KMS-11 (cell line): ENCODE data around the gene ZSWIM4.

Source experiments
- H2AFZ ChIP-seq: fragments of 200-600 bp; sonication (generic); 2 replicates; pipeline ENCODE4 v1.6.1; 2016; ENCODE audit warnings: antibody characterized with exemption, mixed run types, low read depth
- H3K27ac ChIP-seq: fragments of 200-600 bp; sonication (generic); 2 replicates; pipeline ENCODE4 v1.6.1; 2016; ENCODE audit warnings: mild to moderate bottlenecking, mixed run types
- H3K27me3 ChIP-seq: fragments of 200-600 bp; sonication (generic); 2 replicates; pipeline ENCODE4 v1.6.1; 2017; ENCODE audit warnings: mild to moderate bottlenecking, low read depth, mixed run types, moderate library complexity; ENCODE audit not compliant: insufficient read depth
- H3K36me3 ChIP-seq: fragments of 200-600 bp; sonication (generic); 2 replicates; pipeline ENCODE4 v1.6.1; 2017; ENCODE audit warnings: mild to moderate bottlenecking, mixed run types; ENCODE audit not compliant: insufficient read depth
- H3K4me1 ChIP-seq: fragments of 200-600 bp; sonication (generic); 2 replicates; pipeline ENCODE4 v1.6.1; 2016; ENCODE audit warnings: mild to moderate bottlenecking, low read depth, mixed run types; ENCODE audit not compliant: poor library complexity, severe bottlenecking
- H3K4me2 ChIP-seq: fragments of 200-600 bp; sonication (generic); 2 replicates; pipeline ENCODE4 v1.7.0; 2016; ENCODE audit warnings: mild to moderate bottlenecking, mixed run types
- H3K4me3 ChIP-seq: fragments of 200-600 bp; sonication (generic); IDR thresholded peaks from 2 replicates; pipeline ENCODE4 v1.6.1; 2017; ENCODE audit warnings: low read depth, low read length, mixed read lengths; ENCODE audit not compliant: insufficient read depth
- H3K79me2 ChIP-seq: fragments of 200-600 bp; sonication (generic); 2 replicates; pipeline ENCODE4 v1.6.1; 2016; ENCODE audit warnings: low read depth, mixed run types; ENCODE audit not compliant: insufficient read depth
- H3K9ac ChIP-seq: fragments of 200-600 bp; sonication (generic); 2 replicates; pipeline ENCODE4 v1.6.1; 2016; ENCODE audit warnings: mild to moderate bottlenecking, mixed run types
- H4K20me1 ChIP-seq: fragments of 200-600 bp; sonication (generic); 2 replicates; pipeline ENCODE4 v1.6.1; 2016; ENCODE audit warnings: mild to moderate bottlenecking, mixed run types; ENCODE audit not compliant: insufficient read depth
- CTCF ChIP-seq: fragments of 200-600 bp; sonication (generic); conservative IDR thresholded peaks from 2 replicates; pipeline ENCODE4 v1.6.1; 2017; ENCODE audit warnings: low read depth, mild to moderate bottlenecking, antibody characterized with exemption, low read length, moderate library complexity, mixed read lengths

ZSWIM4 gene

GRCh38 chr19:13868663-13869062 is 73.4 kb downstream of the ZSWIM4 start:
- H3K27me3 ChIP-seq = peaks cover 45% of the 10 kb centered on the region

DNA sequence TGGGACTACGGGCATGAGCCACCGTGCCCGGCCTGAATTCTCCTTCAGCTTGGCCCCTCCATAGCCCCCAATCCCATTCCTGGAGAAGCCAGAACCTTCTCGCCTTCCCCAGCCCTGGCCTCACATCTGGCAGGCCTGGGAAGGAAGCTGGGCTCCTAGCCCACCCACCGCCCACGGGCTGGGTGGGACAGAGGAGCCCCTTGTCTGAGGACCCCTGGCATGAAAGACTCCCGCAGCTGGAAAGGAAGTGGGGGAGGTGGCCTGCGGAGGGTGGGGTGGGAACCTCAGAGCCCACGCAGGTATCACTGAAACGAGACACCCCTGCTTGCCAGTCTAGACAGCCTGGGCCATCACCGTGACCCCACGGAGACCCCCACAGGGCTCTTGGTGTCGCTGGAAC is 74.0 kb downstream of the ZSWIM4 start:
- no peaks in the 10 kb centered on the region for H3K36me3 ChIP-seq
- H3K4me3 ChIP-seq = no peak overlapping the region
- TF ChIP-seq CTCF = no peak
- H3K9ac ChIP-seq = no peak overlapping the region
- no peaks in the 10 kb centered on the region for H3K79me2 ChIP-seq
- H3K4me2 ChIP-seq = no peak overlapping the region
- no peaks in the 10 kb centered on the region for H3K4me1 ChIP-seq
- no peaks in the 10 kb centered on the region for H4K20me1 ChIP-seq
- no peak overlapping the region for H3K27ac ChIP-seq
- H2AFZ ChIP-seq = no peak overlapping the region
- H3K27me3 ChIP-seq = peaks cover 39% of the 10 kb centered on the region

More at GRCh38 chr19:13868663-13869062, 73.4 kb downstream of the ZSWIM4 start:
- Histone ChIP-seq H3K79me2 (no peaks in the 10 kb centered on the region), H3K4me3 (no peak overlapping the region), H3K36me3 (no peaks in the 10 kb centered on the region), H3K9ac (no peak overlapping the region), H3K4me2 (no peak overlapping the region), H4K20me1 (no peaks in the 10 kb centered on the region), H3K4me1 (no peaks in the 10 kb centered on the region), H3K27ac (no peak overlapping the region), H2AFZ (no peak overlapping the region)
- no peak for TF ChIP-seq CTCF

GRCh38 chr19:13870873-13871272 is 75.6 kb downstream of the ZSWIM4 start:
- H3K79me2 ChIP-seq = no peaks in the 10 kb centered on the region
- no peak overlapping the region for H3K27ac ChIP-seq
- no peak overlapping the region for H3K4me2 ChIP-seq
- H3K36me3 ChIP-seq = no peaks in the 10 kb centered on the region
- TF ChIP-seq CTCF = no peak
- no peak overlapping the region for H3K4me3 ChIP-seq
- H2AFZ ChIP-seq = no peak overlapping the region
- no peak overlapping the region for H3K9ac ChIP-seq
- peaks cover 37% of the 10 kb centered on the region for H3K27me3 ChIP-seq
- H4K20me1 ChIP-seq = no peaks in the 10 kb centered on the region
- no peaks in the 10 kb centered on the region for H3K4me1 ChIP-seq

DNA sequence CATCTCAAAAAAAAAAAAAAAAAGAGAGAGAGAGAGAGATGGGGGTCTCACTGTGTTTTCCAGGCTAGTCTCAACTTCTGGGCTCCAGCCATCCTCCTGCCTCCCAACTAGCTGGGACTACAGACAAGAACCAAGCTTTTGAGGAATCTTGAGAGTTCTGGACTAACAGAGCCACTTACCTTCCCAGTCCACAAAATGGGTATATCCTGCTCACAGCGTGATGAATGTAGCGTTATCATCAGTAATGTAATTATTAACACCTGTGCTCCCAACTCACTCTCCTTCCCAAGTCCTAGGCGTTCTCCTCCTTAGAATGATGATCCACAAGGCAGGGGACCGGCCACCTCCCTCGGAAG is 77.1 kb downstream of the ZSWIM4 start:
- no peaks in the 10 kb centered on the region for H3K36me3 ChIP-seq
- no peak overlapping the region for H3K27ac ChIP-seq
- no peak for TF ChIP-seq CTCF
- no peak overlapping the region for H3K9ac ChIP-seq
- H3K27me3 ChIP-seq = peaks cover 25% of the 10 kb centered on the region; the same call in 1 of the 2 replicates
- no peaks in the 10 kb centered on the region for H3K4me1 ChIP-seq
- peak overlapping the region; percentile 45; the same call in 1 of the 2 replicates for H3K4me2 ChIP-seq
- peak overlapping the region; percentile 73 for H2AFZ ChIP-seq
- no peak overlapping the region for H3K4me3 ChIP-seq
- no peaks in the 10 kb centered on the region for H4K20me1 ChIP-seq
- no peaks in the 10 kb centered on the region for H3K79me2 ChIP-seq
